KMS-11 (cell line): Measurements from ENCODE around the gene COL6A5.

Source experiments
- H2AFZ ChIP-seq: fragments of 200-600 bp; sonication (generic); 2 replicates; pipeline ENCODE4 v1.6.1; 2016; ENCODE audit warnings: antibody characterized with exemption, mixed run types, low read depth
- H3K27ac ChIP-seq: fragments of 200-600 bp; sonication (generic); 2 replicates; pipeline ENCODE4 v1.6.1; 2016; ENCODE audit warnings: mild to moderate bottlenecking, mixed run types
- H3K27me3 ChIP-seq: fragments of 200-600 bp; sonication (generic); 2 replicates; pipeline ENCODE4 v1.6.1; 2017; ENCODE audit warnings: mild to moderate bottlenecking, low read depth, mixed run types, moderate library complexity; ENCODE audit not compliant: insufficient read depth
- H3K36me3 ChIP-seq: fragments of 200-600 bp; sonication (generic); 2 replicates; pipeline ENCODE4 v1.6.1; 2017; ENCODE audit warnings: mild to moderate bottlenecking, mixed run types; ENCODE audit not compliant: insufficient read depth
- H3K4me1 ChIP-seq: fragments of 200-600 bp; sonication (generic); 2 replicates; pipeline ENCODE4 v1.6.1; 2016; ENCODE audit warnings: mild to moderate bottlenecking, low read depth, mixed run types; ENCODE audit not compliant: poor library complexity, severe bottlenecking
- H3K4me2 ChIP-seq: fragments of 200-600 bp; sonication (generic); 2 replicates; pipeline ENCODE4 v1.7.0; 2016; ENCODE audit warnings: mild to moderate bottlenecking, mixed run types
- H3K4me3 ChIP-seq: fragments of 200-600 bp; sonication (generic); IDR thresholded peaks from 2 replicates; pipeline ENCODE4 v1.6.1; 2017; ENCODE audit warnings: low read depth, low read length, mixed read lengths; ENCODE audit not compliant: insufficient read depth
- H3K79me2 ChIP-seq: fragments of 200-600 bp; sonication (generic); 2 replicates; pipeline ENCODE4 v1.6.1; 2016; ENCODE audit warnings: low read depth, mixed run types; ENCODE audit not compliant: insufficient read depth
- H3K9ac ChIP-seq: fragments of 200-600 bp; sonication (generic); 2 replicates; pipeline ENCODE4 v1.6.1; 2016; ENCODE audit warnings: mild to moderate bottlenecking, mixed run types
- H4K20me1 ChIP-seq: fragments of 200-600 bp; sonication (generic); 2 replicates; pipeline ENCODE4 v1.6.1; 2016; ENCODE audit warnings: mild to moderate bottlenecking, mixed run types; ENCODE audit not compliant: insufficient read depth
- TF ChIP-seq, protein P1 (sequence below): fragments of 200-600 bp; sonication (generic); conservative IDR thresholded peaks from 2 replicates; pipeline ENCODE4 v1.6.1; 2017; ENCODE audit warnings: low read depth, mild to moderate bottlenecking, antibody characterized with exemption, low read length, moderate library complexity, mixed read lengths

Gene COL6A5

DNA sequence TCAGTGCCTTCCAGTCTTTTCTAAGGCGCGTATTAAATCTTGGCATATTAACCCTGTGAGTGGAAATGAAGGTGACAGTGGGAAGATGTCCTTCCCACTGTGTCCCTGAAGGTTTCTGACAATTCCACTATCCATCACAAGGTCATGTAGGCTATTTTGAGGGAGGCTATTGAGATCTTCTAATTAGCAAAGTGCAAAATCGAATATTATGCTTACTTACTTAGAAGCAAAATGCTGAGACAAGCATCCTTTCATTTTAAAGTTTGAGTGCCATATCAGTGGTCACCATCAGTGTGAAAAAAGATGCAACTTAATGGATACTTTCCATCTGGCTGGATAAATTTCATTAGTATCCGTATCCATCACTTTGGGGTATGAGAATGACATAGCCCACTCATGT is 77.6 kb downstream of the COL6A5 start:
- TF ChIP-seq, protein P1, sequence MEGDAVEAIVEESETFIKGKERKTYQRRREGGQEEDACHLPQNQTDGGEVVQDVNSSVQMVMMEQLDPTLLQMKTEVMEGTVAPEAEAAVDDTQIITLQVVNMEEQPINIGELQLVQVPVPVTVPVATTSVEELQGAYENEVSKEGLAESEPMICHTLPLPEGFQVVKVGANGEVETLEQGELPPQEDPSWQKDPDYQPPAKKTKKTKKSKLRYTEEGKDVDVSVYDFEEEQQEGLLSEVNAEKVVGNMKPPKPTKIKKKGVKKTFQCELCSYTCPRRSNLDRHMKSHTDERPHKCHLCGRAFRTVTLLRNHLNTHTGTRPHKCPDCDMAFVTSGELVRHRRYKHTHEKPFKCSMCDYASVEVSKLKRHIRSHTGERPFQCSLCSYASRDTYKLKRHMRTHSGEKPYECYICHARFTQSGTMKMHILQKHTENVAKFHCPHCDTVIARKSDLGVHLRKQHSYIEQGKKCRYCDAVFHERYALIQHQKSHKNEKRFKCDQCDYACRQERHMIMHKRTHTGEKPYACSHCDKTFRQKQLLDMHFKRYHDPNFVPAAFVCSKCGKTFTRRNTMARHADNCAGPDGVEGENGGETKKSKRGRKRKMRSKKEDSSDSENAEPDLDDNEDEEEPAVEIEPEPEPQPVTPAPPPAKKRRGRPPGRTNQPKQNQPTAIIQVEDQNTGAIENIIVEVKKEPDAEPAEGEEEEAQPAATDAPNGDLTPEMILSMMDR = no peak
- Histone ChIP-seq H3K79me2 (no peaks in the 10 kb centered on the region), H3K4me3 (no peak overlapping the region)

DNA sequence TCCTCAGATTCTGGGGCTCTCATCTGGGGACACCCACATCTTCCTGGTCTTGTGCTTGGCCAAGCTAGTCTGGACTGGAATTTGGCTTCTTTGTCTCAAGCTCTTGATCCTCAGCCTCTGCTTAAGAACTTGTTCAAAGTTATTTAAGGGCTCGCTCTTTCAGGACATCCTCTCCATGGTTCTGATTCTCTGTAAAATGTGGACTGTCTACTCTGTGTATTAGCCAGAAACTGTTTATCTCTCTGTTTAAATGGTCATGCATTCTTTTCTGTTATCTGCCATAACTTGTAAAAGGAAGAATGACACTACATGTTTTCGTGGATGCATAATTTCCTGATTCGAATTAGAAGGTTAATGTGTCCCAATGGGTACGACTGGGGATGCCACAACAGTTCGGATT is 79.4 kb downstream of the COL6A5 start:
- TF ChIP-seq, protein P1 = no peak
- Histone ChIP-seq H3K27me3 (no peaks in the 10 kb centered on the region), H3K27ac (no peak overlapping the region), H3K4me1 (peaks cover 20% of the 10 kb centered on the region), H3K4me2 (no peak overlapping the region), H2AFZ (no peak overlapping the region), H3K9ac (no peak overlapping the region), H3K79me2 (no peaks in the 10 kb centered on the region), H3K4me3 (no peak overlapping the region), H4K20me1 (no peaks in the 10 kb centered on the region), H3K36me3 (no peaks in the 10 kb centered on the region)

More for the DNA sequence above, 77.6 kb downstream of the COL6A5 start:
- Histone ChIP-seq H3K4me1 (peaks cover 2% of the 10 kb centered on the region), H4K20me1 (no peaks in the 10 kb centered on the region), H3K36me3 (no peaks in the 10 kb centered on the region), H3K4me2 (no peak overlapping the region), H3K9ac (no peak overlapping the region), H3K27me3 (no peaks in the 10 kb centered on the region), H3K27ac (no peak overlapping the region), H2AFZ (no peak overlapping the region)

DNA sequence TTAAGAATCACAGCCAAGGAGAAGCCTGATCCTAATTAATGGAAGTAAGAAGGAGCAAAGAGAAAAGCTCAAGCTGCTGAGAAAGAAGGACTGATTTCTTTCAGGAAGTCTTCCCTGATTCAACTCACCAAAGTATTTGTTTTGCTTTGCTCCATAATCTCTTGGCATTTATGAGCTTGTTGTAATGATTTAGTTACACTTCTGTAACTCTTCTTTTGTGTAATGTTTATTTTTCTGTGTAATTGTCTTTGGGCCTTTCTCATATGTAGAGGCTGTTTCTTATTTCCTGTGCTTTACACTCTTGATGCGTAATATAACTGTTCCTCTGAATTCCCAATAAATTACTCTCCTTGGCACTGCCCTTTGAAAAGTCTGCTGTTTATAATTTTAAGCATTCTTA is 80.0 kb downstream of the COL6A5 start:
- Histone ChIP-seq H3K4me3 (no peak overlapping the region), H2AFZ (no peak overlapping the region), H3K79me2 (no peaks in the 10 kb centered on the region), H3K4me1 (peaks cover 26% of the 10 kb centered on the region), H3K36me3 (no peaks in the 10 kb centered on the region), H4K20me1 (no peaks in the 10 kb centered on the region), H3K9ac (no peak overlapping the region), H3K27ac (no peak overlapping the region), H3K4me2 (no peak overlapping the region), H3K27me3 (no peaks in the 10 kb centered on the region)
- TF ChIP-seq, protein P1 = no peak

DNA sequence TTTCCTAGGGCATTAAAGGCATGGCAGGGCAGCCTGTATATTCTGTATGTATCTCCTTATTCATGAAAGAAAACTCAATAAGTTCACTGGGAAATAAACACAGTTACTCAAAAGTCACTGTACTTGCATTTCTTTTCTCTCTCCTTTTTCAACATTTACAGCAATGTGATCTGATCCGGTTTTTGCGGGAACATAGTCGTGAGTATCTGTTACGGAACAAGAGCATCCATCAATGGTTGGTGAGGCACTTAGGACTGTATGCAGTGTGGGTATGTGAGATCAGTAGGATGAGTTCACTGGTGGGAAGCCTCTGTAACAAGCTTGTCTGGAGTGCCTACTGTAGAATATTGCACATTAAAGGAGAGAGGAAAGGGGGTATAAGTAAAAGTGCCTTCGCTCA is 80.7 kb downstream of the COL6A5 start:
- H3K9ac ChIP-seq = no peak overlapping the region
- no peaks in the 10 kb centered on the region for H3K79me2 ChIP-seq
- H3K4me2 ChIP-seq = no peak overlapping the region
- H3K36me3 ChIP-seq = no peaks in the 10 kb centered on the region
- H3K27ac ChIP-seq = no peak overlapping the region
- H4K20me1 ChIP-seq = no peaks in the 10 kb centered on the region
- no peaks in the 10 kb centered on the region for H3K27me3 ChIP-seq
- no peak overlapping the region for H3K4me3 ChIP-seq
- peaks cover 26% of the 10 kb centered on the region for H3K4me1 ChIP-seq
- H2AFZ ChIP-seq = no peak overlapping the region
- TF ChIP-seq, protein P1 = no peak
